K562 (cell line): Measurements from ENCODE around the gene AP4E1. TPM values are rescaled to one million over a fixed set of nuclear protein-coding genes. Genes with fewer than 3 reads are reported as not detected.

Source experiments
- EP300 ChIP-seq: IDR thresholded peaks from 2 replicates; pipeline ENCODE4 v1.6.1; 2012; ENCODE audit warnings: low read length, improper control_type of control experiment
- HDAC6 ChIP-seq: IDR thresholded peaks from 2 replicates; pipeline ENCODE4 v1.6.1; 2012; ENCODE audit warnings: low read depth, mild to moderate bottlenecking, control low read depth, inconsistent platforms, low read length, moderate library complexity
- MXI1 ChIP-seq: IDR thresholded peaks from 2 replicates; pipeline ENCODE4 v1.6.1; 2011; ENCODE audit warnings: low read depth, mild to moderate bottlenecking, improper control_type of control experiment, low read length
- SMARCA4 ChIP-seq: fragments of 450-650 bp; IDR thresholded peaks from 2 replicates; pipeline ENCODE4 v1.6.1; 2016
- SRSF3 ChIP-seq: fragments of 200-400 bp; formaldehyde crosslinking; IDR thresholded peaks from 2 replicates; pipeline ENCODE4 v1.6.1; 2016; ENCODE audit warnings: mild to moderate bottlenecking, low read length, moderate library complexity; ENCODE audit not compliant: insufficient read depth
- ZNF224 ChIP-seq: sonication (generic); formaldehyde crosslinking; IDR thresholded peaks from 2 replicates; pipeline ENCODE4 v1.8.0; 2022; ENCODE audit warnings: mild to moderate bottlenecking, missing genetic modification reagents
- polyA plus RNA-seq, 8 experiments: library from polyadenylated mRNA; depleted of rRNA in 4 of 8; stranded (reverse) in 5 of 8; unstranded in 3 of 8; fragments of >200 nt; fragmentation: Nextera tagmentation in 2 of 8; fragmentation: Illumina TruSeq in 1 of 8; extraction: Ambion mirVana in 2 of 8; extraction: Trizol in 1 of 8; gene quantifications; 2 replicates each; pipeline versions ENCODE4 v1.2.1 to v1.2.3, GENCODE V29; 2011 to 2014; ENCODE audit warnings: inconsistent platforms in 1 of 8, missing spikeins in 1 of 8
- total RNA-seq, 7 experiments: library from RNA; depleted of rRNA in 6 of 7; stranded (reverse); fragments of >200 nt in 6 of 7; fragmentation: Illumina TruSeq in 2 of 7; extraction: Trizol in 2 of 7; gene quantifications; 2 replicates each; pipeline versions ENCODE4 v1.2.1 to v1.2.3, GENCODE V29; 2011 to 2021; ENCODE audit warnings: low replicate concordance in 1 of 7
- TF ChIP-seq, protein P1 (sequence below): IDR thresholded peaks from 2 replicates; pipeline ENCODE4 v1.6.1; 2014; ENCODE audit warnings: antibody characterized with exemption
- TF ChIP-seq, protein P2 (sequence below): fragments of 250-450 bp; sonication (Bioruptor Pico); IDR thresholded peaks from 2 replicates; pipeline ENCODE4 v1.4.0; 2020
- TF ChIP-seq, protein P3 (sequence below): fragments of 250-450 bp; sonication (Bioruptor Pico); IDR thresholded peaks from 2 replicates; pipeline ENCODE4 v1.5.0; 2021; ENCODE audit warnings: mild to moderate bottlenecking, borderline replicate concordance
- TF ChIP-seq, protein P4 (sequence below), 2 experiments: fragments of 450-650 bp; IDR thresholded peaks; 2 replicates each; pipeline ENCODE4 v1.6.1; 2016
- TF ChIP-seq, protein P5 (sequence below): conservative IDR thresholded peaks from 2 replicates; pipeline ENCODE4 v1.6.1; 2011; ENCODE audit warnings: low read depth, mild to moderate bottlenecking, low read length; ENCODE audit not compliant: control insufficient read depth
- TF ChIP-seq, protein P6 (sequence below): fragments of 250-450 bp; sonication (Bioruptor Pico); IDR thresholded peaks from 2 replicates; pipeline ENCODE4 v1.8.0; 2021; ENCODE audit warnings: moderate library complexity, mild to moderate bottlenecking, inconsistent platforms

AP4E1 gene
- total and polyA plus RNA-seq, 9 of the 15 experiments (the other 6 are each of a cell fraction or from before 2014, with no cell fraction given): 1.3 to 11.5 (median 4.4) TPM

DNA sequence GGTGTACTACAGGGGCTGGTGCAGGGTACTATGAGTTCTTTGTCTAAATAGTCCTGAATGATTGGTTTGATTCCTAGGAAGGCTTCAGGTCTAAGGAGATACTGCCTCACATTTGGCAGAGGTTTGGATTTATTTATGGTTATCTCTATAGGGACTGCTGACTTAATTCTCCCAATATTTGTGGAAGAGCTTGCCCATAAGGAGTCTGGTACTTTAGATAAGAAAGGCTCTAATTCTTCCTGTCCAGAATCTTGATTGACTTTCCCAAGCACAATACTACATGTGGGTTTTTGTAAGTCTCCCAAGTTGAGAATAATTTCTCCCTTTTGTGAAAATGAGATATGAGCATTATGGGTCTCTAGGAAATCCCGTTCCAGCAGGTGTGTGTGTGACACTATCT, 36.7 kb upstream of the AP4E1 start (continued):
- TF ChIP-seq EP300: peak; percentile 25; the same call in 1 of the 2 replicates
- TF ChIP-seq, protein P1, sequence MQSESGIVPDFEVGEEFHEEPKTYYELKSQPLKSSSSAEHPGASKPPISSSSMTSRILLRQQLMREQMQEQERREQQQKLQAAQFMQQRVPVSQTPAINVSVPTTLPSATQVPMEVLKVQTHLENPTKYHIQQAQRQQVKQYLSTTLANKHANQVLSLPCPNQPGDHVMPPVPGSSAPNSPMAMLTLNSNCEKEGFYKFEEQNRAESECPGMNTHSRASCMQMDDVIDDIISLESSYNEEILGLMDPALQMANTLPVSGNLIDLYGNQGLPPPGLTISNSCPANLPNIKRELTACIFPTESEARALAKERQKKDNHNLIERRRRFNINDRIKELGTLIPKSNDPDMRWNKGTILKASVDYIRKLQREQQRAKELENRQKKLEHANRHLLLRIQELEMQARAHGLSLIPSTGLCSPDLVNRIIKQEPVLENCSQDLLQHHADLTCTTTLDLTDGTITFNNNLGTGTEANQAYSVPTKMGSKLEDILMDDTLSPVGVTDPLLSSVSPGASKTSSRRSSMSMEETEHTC: no peak
- no peak for TF ChIP-seq SMARCA4
- no peak for TF ChIP-seq HDAC6
- TF ChIP-seq, protein P2, sequence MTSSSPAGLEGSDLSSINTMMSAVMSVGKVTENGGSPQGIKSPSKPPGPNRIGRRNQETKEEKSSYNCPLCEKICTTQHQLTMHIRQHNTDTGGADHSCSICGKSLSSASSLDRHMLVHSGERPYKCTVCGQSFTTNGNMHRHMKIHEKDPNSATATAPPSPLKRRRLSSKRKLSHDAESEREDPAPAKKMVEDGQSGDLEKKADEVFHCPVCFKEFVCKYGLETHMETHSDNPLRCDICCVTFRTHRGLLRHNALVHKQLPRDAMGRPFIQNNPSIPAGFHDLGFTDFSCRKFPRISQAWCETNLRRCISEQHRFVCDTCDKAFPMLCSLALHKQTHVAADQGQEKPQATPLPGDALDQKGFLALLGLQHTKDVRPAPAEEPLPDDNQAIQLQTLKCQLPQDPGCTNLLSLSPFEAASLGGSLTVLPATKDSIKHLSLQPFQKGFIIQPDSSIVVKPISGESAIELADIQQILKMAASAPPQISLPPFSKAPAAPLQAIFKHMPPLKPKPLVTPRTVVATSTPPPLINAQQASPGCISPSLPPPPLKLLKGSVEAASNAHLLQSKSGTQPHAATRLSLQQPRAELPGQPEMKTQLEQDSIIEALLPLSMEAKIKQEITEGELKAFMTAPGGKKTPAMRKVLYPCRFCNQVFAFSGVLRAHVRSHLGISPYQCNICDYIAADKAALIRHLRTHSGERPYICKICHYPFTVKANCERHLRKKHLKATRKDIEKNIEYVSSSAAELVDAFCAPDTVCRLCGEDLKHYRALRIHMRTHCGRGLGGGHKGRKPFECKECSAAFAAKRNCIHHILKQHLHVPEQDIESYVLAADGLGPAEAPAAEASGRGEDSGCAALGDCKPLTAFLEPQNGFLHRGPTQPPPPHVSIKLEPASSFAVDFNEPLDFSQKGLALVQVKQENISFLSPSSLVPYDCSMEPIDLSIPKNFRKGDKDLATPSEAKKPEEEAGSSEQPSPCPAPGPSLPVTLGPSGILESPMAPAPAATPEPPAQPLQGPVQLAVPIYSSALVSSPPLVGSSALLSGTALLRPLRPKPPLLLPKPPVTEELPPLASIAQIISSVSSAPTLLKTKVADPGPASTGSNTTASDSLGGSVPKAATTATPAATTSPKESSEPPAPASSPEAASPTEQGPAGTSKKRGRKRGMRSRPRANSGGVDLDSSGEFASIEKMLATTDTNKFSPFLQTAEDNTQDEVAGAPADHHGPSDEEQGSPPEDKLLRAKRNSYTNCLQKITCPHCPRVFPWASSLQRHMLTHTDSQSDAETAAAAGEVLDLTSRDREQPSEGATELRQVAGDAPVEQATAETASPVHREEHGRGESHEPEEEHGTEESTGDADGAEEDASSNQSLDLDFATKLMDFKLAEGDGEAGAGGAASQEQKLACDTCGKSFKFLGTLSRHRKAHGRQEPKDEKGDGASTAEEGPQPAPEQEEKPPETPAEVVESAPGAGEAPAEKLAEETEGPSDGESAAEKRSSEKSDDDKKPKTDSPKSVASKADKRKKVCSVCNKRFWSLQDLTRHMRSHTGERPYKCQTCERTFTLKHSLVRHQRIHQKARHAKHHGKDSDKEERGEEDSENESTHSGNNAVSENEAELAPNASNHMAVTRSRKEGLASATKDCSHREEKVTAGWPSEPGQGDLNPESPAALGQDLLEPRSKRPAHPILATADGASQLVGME (CRISPR knock-in tag): no peak
- TF ChIP-seq MXI1: no peak
- TF ChIP-seq SRSF3: no peak
- TF ChIP-seq, protein P3, sequence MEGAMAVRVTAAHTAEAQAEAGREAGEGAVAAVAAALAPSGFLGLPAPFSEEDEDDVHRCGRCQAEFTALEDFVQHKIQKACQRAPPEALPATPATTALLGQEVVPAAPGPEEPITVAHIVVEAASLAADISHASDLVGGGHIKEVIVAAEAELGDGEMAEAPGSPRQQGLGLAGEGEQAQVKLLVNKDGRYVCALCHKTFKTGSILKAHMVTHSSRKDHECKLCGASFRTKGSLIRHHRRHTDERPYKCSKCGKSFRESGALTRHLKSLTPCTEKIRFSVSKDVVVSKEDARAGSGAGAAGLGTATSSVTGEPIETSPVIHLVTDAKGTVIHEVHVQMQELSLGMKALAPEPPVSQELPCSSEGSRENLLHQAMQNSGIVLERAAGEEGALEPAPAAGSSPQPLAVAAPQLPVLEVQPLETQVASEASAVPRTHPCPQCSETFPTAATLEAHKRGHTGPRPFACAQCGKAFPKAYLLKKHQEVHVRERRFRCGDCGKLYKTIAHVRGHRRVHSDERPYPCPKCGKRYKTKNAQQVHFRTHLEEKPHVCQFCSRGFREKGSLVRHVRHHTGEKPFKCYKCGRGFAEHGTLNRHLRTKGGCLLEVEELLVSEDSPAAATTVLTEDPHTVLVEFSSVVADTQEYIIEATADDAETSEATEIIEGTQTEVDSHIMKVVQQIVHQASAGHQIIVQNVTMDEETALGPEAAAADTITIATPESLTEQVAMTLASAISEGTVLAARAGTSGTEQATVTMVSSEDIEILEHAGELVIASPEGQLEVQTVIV (CRISPR knock-in tag): no peak
- TF ChIP-seq, protein P4, sequence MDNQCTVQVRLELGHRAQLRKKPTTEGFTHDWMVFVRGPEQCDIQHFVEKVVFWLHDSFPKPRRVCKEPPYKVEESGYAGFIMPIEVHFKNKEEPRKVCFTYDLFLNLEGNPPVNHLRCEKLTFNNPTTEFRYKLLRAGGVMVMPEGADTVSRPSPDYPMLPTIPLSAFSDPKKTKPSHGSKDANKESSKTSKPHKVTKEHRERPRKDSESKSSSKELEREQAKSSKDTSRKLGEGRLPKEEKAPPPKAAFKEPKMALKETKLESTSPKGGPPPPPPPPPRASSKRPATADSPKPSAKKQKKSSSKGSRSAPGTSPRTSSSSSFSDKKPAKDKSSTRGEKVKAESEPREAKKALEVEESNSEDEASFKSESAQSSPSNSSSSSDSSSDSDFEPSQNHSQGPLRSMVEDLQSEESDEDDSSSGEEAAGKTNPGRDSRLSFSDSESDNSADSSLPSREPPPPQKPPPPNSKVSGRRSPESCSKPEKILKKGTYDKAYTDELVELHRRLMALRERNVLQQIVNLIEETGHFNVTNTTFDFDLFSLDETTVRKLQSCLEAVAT (IDR thresholded peaks at IDR 0.05): no peak
- TF ChIP-seq, protein P5, sequence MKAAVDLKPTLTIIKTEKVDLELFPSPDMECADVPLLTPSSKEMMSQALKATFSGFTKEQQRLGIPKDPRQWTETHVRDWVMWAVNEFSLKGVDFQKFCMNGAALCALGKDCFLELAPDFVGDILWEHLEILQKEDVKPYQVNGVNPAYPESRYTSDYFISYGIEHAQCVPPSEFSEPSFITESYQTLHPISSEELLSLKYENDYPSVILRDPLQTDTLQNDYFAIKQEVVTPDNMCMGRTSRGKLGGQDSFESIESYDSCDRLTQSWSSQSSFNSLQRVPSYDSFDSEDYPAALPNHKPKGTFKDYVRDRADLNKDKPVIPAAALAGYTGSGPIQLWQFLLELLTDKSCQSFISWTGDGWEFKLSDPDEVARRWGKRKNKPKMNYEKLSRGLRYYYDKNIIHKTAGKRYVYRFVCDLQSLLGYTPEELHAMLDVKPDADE: no peak
- no peak for TF ChIP-seq ZNF224
- TF ChIP-seq, protein P6, sequence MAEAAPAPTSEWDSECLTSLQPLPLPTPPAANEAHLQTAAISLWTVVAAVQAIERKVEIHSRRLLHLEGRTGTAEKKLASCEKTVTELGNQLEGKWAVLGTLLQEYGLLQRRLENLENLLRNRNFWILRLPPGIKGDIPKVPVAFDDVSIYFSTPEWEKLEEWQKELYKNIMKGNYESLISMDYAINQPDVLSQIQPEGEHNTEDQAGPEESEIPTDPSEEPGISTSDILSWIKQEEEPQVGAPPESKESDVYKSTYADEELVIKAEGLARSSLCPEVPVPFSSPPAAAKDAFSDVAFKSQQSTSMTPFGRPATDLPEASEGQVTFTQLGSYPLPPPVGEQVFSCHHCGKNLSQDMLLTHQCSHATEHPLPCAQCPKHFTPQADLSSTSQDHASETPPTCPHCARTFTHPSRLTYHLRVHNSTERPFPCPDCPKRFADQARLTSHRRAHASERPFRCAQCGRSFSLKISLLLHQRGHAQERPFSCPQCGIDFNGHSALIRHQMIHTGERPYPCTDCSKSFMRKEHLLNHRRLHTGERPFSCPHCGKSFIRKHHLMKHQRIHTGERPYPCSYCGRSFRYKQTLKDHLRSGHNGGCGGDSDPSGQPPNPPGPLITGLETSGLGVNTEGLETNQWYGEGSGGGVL (CRISPR knock-in tag): no peak
